ENCODE results near the gene RPL10. TPM values are rescaled to one million over a fixed set of nuclear protein-coding genes. Genes with fewer than 3 reads are reported as not detected.

Gene RPL10
- total RNA-seq, 1 experiment from 2014 or later, result 3,490 TPM

DNA sequence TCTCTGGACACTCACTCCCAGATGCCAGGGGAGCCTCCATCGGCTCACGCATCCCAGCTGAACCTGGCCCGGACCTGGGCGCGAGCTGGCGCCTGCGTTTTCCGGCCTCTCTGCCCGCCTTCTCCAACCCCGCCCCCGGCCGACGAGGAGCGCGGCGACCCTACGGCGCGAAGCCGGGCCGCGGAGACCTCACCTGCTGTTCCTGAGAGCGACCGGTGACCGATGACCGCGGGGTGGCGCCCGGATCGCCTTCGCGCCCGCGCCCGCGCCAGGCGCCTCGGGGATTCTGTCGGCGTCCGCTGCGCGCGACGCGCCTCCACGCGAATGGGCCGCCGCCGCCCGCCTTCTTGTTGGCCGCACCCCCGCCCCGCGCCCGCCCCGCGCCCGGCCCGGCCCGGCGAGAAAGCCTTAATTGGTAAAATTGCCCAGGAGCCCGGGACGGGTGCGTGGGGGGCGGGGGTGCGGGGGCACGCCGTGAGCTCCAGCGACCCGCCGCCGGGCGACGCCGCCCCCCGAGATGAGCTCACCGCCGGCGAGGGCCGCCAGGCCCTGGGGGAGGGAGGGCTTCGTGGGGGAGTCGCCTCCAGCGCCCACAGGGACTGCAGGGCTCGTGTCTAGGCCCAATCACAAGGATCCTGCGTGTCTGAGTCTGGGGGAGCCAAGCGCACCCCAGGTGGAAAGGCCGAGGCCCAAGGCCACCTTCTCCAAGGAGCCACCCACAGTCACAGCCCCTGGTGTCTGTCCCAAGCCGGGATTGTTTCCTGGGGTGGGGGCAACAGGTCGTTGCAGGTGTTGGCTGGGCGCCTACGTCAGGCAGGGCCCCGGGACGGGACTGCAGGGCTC, 23.6 kb upstream of the RPL10 start, which contains the start of gene FLNA:
Gene FLNA, minus strand, starts transcription at position 322 of the 843 bp plus-strand sequence. CDS start 3,389 bp downstream, outside the sequence.
- ChIA-PET CTCF (interaction anchor here (0.6 to 3.1 kb wide), 19 partner anchors 8 to 484 kb away, joined by 3 to 54 read pairs (median 4); partner anchors contain the start of genes DNASE1L1 and RPL10), POLR2A (interaction anchor here (0.6 to 5.6 kb wide), 8 partner anchors 9 to 260 kb away, joined by 3 to 57 read pairs (median 6); partner anchors contain the start of genes RPL10, TAFAZZIN and UBL4A)
- Mint-ChIP-seq H3K9me3 (ENCODE audit: unreplicated experiment) (no peaks in the 10 kb centered on the region), H3K27ac (ENCODE audit: low read depth, unreplicated experiment) (peak within 1 kb of the TSS; percentile 27), H3K4me3 (ENCODE audit: unreplicated experiment) (peak within 1 kb of the TSS; percentile 70), H3K27me3 (ENCODE audit: insufficient read depth, unreplicated experiment) (no peaks in the 10 kb centered on the region), H3K4me1 (ENCODE audit: insufficient read depth, unreplicated experiment) (no peaks in the 10 kb centered on the region), H3K36me3 (ENCODE audit: insufficient read depth, unreplicated experiment) (peaks cover 10% of the 10 kb centered on the region)
- no peak for DNase-seq (ENCODE audit: unreplicated experiment)
- intact Hi-C loops (cut with micrococcal nuclease), result no loop called here
- BruUV-seq (replicated peaks), result no TSS peak
- TF ChIP-seq, protein P1, sequence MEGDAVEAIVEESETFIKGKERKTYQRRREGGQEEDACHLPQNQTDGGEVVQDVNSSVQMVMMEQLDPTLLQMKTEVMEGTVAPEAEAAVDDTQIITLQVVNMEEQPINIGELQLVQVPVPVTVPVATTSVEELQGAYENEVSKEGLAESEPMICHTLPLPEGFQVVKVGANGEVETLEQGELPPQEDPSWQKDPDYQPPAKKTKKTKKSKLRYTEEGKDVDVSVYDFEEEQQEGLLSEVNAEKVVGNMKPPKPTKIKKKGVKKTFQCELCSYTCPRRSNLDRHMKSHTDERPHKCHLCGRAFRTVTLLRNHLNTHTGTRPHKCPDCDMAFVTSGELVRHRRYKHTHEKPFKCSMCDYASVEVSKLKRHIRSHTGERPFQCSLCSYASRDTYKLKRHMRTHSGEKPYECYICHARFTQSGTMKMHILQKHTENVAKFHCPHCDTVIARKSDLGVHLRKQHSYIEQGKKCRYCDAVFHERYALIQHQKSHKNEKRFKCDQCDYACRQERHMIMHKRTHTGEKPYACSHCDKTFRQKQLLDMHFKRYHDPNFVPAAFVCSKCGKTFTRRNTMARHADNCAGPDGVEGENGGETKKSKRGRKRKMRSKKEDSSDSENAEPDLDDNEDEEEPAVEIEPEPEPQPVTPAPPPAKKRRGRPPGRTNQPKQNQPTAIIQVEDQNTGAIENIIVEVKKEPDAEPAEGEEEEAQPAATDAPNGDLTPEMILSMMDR (IDR thresholded peaks at IDR 0.05; ENCODE audit: unreplicated experiment), result no peak

DNA sequence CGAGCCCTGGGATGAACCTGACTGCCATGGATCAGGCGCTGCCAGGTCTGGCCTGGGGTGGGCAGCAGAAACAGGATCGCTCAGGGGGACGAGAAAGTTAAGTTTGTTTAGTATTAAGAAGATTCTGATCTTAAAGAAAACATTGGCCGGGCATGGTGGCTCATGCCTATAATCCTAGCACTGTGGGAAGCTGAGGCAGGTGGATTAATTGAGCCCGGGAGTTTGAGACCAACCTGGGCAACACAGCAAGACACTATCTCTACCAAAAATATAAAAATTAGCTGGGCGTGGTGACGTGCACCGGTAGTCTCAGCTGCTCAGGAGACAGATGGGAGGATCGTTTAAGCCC, 23.0 kb upstream of the RPL10 start:
- no TSS peak for BruUV-seq (replicated peaks)
- Mint-ChIP-seq H3K9me3 (ENCODE audit: unreplicated experiment) (no peaks in the 10 kb centered on the region), H3K27me3 (ENCODE audit: insufficient read depth, unreplicated experiment) (no peaks in the 10 kb centered on the region), H3K27ac (ENCODE audit: low read depth, unreplicated experiment) (no peak overlapping the region), H3K4me3 (ENCODE audit: unreplicated experiment) (peak overlapping the region; percentile 58), H3K4me1 (ENCODE audit: insufficient read depth, unreplicated experiment) (no peaks in the 10 kb centered on the region), H3K36me3 (ENCODE audit: insufficient read depth, unreplicated experiment) (peaks cover 15% of the 10 kb centered on the region)
- TF ChIP-seq, protein P1 (IDR thresholded peaks at IDR 0.05; ENCODE audit: unreplicated experiment), result no peak
- intact Hi-C loops (cut with micrococcal nuclease), result no loop called here
- ChIA-PET POLR2A (interaction anchor here (0.6 to 5.6 kb wide), 3 partner anchors 23 to 261 kb away, joined by 3 to 57 read pairs (median 4); partner anchors contain the start of gene RPL10), CTCF (interaction anchor here (0.6 to 0.9 kb wide), 3 partner anchors 66 to 485 kb away, joined by 3 to 4 read pairs (median 3); no protein-coding TSS in a partner anchor)
- DNase-seq (ENCODE audit: unreplicated experiment), result no peak

DNA sequence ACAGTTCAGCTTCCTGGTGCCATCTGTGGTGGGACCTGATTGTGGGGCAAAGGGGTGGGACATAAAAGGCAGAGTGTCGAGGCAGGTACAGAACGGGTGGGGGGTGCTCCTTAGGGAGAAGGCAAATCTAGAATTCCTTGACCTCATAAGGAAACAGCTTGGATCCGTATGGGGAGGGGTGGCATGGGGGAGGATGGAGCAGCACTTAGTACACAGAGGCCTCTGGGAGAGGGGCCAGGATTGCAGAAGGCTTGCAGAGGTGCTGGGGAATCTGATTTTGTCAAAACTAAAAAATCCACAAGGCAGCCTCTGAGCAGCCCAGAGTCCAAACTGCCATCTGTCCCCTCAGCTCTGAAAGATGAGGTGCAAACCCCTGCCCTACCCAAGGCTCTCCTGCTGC, 21.4 kb upstream of the RPL10 start:
- no TSS peak for BruUV-seq (replicated peaks)
- intact Hi-C loops (cut with micrococcal nuclease), result no loop called here
- H3K27ac Mint-ChIP-seq (ENCODE audit: low read depth, unreplicated experiment), result no peak overlapping the region
- ChIA-PET CTCF (interaction anchor here (0.7 kb wide), 1 partner anchor 8 kb away, joined by 3 read pairs; no protein-coding TSS in a partner anchor), POLR2A (interaction anchor here (5.6 kb wide), 1 partner anchor 22 kb away, joined by 57 read pairs; the partner anchor contains the start of gene RPL10)
- H3K9me3 Mint-ChIP-seq (ENCODE audit: unreplicated experiment), result no peaks in the 10 kb centered on the region
- peaks cover 6% of the 10 kb centered on the region for H3K4me1 Mint-ChIP-seq (ENCODE audit: insufficient read depth, unreplicated experiment)
- peaks cover 16% of the 10 kb centered on the region for H3K36me3 Mint-ChIP-seq (ENCODE audit: insufficient read depth, unreplicated experiment)
- H3K4me3 Mint-ChIP-seq (ENCODE audit: unreplicated experiment), result no peak overlapping the region
- no peak for DNase-seq (ENCODE audit: unreplicated experiment)
- no peaks in the 10 kb centered on the region for H3K27me3 Mint-ChIP-seq (ENCODE audit: insufficient read depth, unreplicated experiment)
- TF ChIP-seq, protein P1 (IDR thresholded peaks at IDR 0.05; ENCODE audit: unreplicated experiment), result no peak

All from MCF 10A (cell line).